HG03108 (cell line): ENCODE measurements around the gene GPT2.
A peak's percentile ranks its signal among the peaks of the same experiment; 100 is the strongest.

Source experiments
- ATAC-seq: cut with Tn5 transposase; IDR thresholded peaks from one replicate; pipeline ENCODE4 v1.9.1; 2021; ENCODE audit warnings: moderate library complexity; ENCODE audit not compliant: unreplicated experiment

The GPT2 gene

DNA sequence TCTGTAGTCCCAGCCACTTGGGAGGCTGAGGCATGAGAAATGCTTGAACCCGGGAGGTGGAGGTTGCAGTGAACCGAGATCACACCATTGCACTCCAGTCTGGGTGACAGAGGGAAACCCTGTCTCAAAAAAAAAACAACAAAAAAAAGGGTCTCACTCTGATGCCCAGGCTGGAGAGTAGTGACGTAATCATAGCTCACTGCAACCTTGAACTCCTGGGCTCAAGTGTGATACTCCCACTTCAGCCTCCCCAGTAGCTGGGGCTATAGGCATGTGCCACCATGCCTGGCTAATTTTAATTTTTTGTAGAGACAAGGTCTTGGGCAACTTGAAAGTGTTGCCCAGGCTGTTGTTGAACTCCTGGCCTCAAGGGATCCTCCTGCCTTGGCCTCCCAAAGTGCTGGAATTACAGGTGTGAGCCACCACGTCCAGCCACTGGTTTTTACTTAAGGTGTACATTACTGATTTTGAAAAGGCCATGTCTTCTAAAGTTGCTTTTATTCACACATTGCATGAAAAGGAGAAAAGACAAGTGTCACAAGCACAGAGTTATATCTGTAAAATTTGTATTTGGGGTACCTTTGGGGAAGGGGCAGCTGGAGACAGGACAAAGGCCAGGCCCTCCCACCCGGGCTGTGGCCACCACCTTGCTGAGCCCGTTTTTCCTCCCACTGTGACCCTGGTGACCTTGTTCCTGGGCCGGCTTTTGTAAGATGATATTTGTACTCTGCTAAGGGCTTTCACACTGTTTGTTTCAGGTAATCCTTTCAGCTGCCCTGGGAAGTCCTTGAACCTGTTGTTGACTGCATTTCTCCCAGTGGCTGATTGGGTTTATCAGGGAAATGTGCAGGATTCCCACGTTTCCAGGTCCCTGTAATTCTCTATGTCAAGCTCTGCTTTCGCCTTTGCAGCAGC is 11.5 kb downstream of the GPT2 start:
- no peak for ATAC-seq

DNA sequence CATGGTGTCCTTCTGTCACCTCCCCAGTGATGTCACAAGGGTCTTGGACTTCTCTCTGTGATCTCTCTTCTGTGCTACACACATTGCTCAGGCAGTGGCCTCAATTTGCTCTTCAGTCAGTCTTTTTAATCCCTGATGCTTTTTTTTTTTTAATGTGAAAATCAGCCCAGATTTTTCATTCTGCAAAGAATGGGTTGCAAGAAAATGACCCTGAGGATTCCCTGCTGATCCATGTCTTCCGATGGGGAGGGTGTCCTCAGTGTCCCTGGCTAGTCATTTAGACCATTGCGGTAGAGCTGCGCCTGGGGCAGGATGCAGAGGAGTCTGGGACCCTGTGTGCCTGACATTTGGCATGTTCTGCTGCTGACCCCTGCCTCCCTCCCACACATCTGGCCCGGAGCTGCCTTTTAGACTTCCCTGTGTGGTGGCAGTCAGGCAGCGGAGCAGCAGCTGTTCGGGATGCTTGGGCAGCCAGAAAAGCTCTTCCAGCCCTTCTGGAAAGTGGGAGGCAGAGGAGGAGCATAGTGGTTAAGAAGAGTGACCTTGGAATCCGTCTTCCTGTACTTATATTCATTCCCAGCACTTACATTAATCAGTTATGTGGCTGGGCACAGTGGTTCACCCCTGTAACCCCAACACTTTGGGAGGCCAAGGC is 12.3 kb downstream of the GPT2 start:
- ATAC-seq: no peak

DNA sequence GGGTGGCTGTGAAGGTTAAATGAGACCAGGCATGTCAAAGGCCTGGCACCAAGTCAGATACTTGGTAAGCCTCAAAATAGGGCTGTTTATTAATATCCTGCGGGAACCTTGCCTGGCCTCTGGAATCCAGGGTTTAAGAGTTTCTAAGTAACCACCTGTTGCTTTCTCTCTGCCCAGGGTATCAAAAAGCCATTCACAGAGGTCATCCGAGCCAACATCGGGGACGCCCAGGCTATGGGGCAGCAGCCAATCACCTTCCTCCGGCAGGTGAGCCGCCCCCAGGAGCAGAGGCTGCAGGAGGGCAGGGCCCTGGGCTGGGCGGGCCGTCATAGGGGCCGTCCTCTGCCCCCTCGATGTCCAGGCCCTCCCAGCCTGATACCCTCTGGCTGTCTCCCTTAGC is 13.3 kb downstream of the GPT2 start:
- no peak for ATAC-seq

DNA sequence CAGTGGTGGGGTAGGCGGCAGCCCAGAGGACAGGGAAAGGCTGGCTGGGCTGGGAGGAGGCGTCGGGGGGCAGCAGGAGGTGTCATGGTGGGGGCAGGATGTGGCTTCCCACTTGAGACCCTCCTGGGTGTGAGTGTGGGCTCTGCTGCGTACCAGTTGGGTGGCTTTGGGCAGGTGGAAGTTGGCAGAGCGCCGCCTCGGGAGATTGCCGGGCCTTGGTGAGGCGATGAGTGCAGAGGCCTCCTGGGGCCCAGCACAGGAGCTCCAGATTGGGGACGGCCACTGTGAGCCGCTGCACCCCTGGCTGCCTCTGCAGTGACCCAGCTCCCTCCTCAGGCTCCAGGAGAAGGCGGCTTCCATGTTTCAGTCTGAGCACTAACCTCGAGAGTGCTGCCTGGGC is 13.8 kb downstream of the GPT2 start:
- ATAC-seq: no peak

DNA sequence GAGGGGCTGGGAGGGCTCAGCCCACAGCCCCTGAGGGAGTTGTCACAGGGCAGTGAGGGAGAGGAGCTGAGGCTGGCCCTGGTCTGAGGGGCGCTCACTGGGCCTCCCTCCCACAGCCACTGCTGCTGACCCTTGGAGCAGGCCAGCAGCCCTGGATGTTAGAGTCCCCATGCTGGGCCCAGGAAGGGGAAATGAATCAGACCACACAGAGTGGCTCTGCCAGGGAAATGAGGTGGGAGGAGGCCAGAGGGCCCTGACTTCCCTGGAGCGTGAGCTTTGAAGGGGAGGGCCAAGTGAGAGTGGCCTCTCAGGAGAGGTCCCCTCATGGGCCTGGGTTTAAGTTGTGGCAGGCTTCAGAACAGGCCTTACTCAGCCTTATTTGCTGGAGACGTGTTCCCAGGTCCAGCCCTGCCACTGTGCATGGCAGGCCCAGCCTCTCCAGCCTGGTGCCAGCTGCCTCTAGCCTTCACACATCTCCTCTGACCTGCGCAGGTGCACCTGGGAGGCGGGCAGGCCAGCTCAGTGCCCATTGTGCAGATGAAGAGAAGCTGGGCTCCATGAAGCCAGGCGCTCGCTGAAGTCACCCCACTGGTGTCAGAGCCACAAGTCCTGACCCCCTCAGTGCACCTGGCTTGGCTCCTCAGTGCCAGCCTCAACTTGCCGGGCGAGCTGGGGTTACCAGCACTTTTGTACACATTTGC is 15.4 kb downstream of the GPT2 start:
- no peak for ATAC-seq

DNA sequence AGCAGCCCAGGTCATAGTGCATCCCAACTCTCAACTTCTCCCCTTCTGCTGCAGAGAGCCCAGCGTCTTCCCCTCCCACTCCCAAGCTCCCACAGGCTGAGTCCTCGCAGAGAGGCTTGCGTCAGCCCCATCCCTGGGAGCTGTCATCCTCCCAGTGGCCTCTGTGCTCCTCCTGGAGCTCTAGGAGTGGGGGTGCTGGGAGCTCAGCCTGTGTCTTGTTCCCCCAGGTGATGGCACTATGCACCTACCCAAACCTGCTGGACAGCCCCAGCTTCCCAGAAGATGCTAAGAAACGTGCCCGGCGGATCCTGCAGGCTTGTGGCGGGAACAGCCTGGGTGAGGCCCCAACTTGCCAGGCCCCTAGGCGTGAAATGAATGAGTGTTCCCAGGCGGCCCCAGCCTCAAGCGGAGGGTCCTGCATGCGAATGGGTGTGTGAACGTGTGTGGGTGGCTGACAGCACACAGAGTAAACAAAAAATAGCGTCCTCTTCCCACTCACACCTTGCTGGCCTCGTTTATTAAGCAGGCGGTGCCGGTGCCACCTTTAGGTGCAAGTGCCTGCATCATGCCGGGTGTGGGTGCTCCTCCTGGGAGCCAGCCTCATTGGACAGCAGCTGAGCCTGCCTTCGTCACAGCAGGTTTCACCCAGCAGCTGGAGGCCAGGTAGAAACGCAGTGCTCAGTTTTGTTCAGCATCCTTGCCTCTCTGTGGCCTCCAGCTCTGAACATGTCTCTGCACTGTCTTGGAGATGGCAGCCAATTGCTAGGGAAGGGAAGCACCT is 16.5 kb downstream of the GPT2 start:
- no peak for ATAC-seq

DNA sequence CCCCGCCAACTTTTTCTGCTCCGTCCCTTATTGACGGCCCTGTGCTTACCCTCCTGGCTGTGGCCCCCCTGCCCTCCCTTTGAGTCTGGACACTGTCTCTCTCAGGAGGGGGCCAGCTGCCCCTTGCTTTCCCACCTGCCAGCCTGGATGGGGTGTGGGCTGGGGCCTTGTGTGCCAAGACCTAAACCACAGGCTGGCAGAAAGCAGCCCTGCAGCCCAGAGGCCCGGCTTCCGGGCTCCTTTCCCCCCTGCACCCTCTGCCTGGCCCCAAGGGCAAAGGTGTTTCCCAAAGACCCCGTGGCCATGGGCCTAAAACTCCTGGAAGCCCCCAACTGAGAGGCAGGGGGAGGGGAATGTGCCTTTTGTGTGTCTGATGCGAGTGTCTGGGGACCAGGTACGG is 17.5 kb downstream of the GPT2 start:
- no peak for ATAC-seq

DNA sequence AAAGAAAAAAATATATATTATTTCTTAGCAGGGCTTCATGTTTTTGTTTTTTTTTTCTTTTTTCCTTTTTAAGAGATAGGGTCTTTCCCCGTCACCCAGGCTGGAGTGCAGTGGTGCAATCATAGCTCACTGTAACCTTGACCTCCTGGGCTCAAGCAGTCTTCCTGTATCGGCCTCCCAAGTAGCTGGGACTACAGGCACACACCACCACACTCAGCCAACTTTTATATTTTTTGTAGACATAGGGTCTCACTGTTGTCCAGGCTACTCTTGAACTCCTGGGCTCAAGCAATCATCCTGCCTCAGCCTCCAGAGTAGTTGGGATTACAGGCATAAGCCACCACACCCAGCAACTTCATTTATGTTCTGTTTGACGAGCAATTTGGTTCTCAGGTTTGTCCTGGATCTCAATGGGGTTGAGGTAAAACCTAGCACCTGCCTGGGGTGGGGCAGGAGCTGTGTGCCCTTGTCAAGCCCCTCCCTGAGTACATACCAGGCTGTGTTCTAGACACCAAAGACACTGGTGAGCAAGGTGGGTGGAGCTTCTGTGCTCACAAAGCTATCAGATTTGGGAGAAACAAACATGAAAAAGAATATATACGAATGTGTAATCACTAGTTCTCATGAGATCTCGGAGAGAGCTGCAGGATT is 19.2 kb downstream of the GPT2 start:
- ATAC-seq: no peak

DNA sequence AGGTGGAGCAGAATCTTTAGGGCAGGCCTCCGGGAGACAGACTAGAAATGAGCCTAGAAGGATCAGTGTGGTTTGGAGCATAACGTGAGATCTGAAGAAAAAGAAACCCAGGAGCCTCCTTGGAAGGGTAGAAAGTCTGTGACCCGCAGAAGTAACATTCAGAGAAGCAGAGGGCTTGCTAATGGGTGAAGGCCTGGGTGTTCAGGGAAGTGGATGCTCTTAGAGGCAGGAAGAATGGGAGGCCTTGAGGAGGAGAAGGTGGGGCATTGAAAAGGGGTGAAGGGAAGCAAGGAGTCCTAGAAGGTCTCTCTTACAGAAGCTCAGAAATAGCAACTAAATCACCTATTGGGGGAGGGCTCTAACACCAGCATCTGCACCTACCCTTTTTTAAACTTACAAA is 20.3 kb downstream of the GPT2 start:
- no peak for ATAC-seq

DNA sequence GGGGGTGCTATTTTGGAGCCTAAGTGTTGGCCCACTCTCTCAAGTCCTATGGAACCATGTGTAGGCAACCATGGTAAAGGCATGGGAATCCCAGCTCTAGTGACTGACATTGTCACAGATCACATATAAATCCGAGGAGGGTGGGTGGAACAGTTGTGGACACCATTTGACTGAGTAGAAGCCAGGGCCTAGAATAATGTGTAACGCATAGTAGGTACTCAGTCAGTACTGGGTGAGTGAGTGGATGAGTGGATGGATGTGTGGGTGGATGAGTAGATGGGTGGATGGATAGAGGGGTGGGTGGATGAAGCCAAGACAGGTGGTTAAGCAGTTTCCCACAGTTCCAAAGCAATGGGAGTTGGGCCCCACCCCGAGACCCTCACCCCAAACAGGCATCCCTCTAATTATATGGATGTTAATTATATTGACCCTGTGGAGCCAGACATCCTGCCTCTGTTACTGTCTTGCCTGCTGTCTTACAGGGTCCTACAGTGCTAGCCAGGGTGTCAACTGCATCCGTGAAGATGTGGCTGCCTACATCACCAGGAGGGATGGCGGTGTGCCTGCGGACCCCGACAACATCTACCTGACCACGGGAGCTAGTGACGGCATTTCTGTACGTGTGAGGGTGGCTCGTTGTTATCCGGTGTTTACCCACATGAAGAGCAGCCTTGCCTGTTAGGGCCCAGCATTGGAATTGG is 22.3 kb downstream of the GPT2 start:
- no peak for ATAC-seq

DNA sequence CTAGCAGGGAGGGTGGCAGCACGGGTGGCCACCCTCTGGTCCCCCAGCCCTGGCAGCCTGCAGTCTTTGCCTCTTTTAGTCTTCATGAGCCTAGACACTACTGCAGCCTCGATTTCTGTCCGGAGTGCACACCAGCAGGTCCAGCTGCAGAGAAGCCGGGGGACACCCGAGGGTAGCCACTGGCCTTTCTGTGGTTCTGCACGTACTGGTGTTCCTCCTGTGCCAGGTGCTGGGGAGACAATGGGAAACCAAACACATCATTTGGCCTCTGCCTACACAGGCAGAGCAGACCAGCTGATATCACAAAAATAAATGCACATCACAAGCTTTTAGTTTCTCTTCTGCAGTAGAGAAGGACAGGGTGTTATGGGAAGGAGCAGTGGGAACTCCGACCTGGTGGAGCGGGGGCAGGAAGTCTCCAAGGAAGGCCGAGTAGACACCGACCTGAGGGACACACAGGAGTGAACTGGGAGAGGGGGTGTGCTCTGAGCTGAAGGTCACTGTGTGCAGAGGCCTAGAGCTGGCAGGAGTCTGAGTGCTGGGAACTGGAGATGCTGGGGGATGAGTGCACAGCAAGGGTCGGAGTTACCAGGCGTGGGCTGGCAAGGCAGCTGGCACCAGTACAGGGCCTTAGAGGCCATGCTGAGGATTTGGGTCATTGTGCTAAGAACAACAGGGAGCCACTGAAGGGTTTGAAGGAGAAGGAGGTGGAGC is 23.1 kb downstream of the GPT2 start:
- ATAC-seq: no peak

DNA sequence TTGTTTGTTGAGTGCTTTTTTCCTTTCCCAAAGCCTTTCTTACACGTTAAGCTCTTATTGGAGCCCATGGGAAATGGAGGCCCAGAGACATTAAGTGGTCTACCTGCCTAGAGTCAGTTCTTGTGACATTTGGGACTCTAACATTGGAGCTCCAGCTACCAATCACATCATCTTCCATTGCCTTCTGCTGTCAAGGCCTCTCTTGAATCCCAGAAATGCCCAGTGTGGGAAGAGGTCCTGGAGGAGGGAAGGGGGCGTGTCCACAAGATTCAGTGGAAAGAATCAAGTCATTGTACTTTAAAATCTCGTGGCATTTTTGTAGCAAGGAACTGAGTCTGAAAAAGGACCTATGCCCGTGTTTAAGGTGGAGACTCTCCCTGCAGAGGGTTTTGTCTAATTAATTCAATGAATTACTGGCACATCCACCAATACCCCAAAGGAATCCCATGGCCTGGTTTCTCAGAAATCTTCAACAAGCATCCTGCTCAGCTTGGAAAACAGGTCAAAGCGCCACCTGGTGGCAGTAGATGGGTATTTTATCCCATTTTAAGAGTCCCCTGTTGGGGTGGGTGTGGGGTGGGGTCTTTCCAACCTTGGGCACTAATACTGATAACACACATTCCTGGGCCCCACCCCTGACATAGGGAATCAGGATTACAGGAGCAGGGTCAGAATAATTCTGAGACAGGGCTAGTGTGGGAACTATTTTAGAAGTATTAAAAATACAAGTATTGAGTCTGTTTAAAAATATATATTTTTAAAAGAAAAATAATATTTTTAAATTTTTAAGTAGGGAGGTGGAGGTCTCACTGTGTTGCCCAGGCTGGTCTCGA is 24.6 kb downstream of the GPT2 start:
- no peak for ATAC-seq

DNA sequence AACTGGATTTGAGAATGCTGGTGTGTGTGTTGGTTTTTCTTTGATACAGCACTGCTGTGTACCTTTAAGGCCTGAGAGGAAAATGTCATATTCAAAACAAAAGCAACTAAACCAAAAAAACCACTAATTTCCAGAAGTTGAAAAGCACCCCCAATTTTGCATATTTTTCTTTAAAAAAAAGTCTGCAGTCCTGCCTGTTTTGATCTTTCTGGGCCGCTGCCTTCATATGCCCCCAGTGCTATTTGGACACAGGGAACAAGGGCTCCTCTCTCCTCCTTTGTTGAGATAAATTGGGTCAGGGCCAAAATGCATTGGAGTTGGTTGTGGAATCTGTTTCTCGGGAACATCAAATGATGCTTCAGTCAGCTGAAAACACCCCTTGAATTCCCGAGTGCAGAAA is 26.9 kb downstream of the GPT2 start:
- peak; percentile 61 for ATAC-seq

DNA sequence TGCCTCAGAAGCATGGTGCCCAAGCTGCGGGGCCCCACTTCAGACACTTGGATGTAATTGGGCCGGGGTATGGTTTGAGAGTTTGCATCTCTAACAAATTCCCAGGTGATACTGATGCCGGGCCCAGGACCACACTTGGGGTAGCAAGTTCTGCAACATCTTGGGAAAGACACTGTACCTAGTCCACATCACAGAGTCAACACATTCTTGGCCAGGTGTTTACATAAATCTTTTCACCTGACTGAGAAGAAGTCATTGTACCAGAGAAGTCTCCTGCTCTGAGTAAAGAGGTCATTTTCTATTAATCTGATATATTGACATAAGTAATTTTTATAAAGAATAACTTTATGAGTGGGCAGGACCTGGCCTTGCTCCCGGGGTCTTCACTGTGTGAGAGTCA is 27.5 kb downstream of the GPT2 start:
- ATAC-seq: no peak

DNA sequence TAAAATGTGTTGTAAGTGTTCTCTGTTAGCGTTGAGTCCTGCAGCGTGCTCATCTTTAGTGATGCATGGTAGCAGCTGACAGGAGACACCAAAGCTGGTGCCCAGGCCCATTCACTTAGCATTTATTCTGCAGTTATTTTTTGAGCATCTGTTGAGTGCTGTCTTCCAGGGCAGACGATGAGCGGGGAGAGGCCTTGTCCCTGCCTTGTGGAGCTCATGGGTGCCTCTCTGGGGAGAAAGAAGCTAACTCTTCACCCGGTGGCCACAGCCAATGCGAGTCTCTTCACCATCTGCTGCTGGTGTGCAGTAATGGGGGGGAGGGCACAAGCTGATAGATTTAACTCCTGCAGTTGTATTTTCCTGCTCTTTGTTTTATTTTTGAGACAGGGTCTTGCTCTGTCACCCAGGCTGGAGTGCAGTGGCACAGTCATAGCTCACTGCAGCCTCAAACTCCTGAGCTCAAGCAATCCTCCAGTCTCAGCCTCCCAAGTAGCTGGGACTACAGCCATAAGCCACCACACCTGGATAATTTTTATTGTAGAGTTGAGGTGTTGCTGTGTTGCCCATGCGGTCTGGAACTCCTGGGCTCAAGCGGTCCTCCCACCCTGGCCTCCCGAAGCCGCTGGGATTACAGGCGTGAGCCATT is 30.5 kb downstream of the GPT2 start:
- ATAC-seq: no peak

DNA sequence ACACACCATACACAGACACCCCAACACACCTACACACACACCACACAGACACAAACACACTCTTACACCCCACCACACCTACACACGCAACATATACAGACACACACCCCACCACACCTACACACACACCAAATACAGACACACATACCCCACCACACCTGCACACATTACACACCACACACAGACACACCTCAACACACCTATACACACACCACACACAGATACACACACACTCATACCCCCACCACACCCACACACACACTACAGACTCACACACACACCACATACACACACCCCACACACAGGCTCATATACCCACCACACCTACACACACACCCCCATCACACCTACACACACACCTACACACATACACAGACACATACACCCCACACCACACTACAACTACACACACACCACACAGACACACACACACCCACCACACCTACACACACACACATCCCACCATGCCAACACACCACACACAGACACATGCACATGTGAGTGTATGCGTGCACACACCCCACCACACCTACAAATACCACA is 31.4 kb downstream of the GPT2 start:
- no peak for ATAC-seq

DNA sequence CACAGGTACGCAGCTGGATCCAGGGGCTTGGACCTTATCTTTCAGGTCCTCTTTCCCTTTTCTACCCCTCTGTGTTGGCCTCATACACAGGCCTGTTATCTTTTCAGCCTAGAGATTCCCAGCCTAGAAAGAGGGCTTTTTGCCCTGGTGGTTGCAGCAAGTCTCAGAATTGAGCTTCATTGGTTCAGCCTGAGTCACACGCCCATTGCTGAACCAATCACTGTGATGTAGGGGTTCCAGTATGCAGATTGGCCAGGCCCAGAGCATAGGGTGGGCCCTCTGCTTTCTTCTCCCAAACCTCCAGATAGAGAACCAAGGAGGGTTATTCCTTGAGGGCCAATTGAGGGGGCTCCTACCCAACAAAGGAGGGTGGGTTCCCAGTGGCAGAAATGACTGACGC is 32.8 kb downstream of the GPT2 start:
- no peak for ATAC-seq

DNA sequence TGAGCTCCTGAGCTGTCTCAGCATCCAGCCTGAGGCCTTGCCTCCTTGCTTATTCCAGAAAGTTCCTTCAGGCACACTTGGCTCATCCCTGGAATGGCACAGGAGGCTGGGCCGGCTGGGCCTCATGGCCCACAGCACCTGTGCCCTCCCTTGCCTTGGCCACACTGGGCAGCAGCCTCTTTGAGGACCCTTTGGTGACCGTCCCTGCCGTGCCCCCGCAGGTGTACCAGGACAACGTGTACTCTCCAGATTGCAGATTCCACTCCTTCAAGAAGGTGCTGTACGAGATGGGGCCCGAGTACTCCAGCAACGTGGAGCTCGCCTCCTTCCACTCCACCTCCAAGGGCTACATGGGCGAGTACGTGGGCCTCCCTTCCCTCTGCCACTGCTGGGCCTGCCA is 34.2 kb downstream of the GPT2 start:
- no peak for ATAC-seq
